MM.1S (cell line): ENCODE measurements around the gene TTLL11.

Experiments used
- DNase-seq: peaks from one replicate; pipeline ENCODE4 v3.0.0-alpha.2; 2015
- H2AFZ ChIP-seq: fragments of 300-600 bp; sonication (generic); 2 replicates; pipeline ENCODE4 v1.6.0; 2016; ENCODE audit warnings: antibody characterized with exemption, low read length
- H3F3A ChIP-seq: fragments of 300-600 bp; sonication (generic); 2 replicates; pipeline ENCODE4 v1.6.1; 2016; ENCODE audit warnings: mild to moderate bottlenecking, antibody characterized with exemption, low read length, moderate library complexity, mixed read lengths; ENCODE audit not compliant: insufficient read depth
- H3K27ac ChIP-seq: fragments of 300-600 bp; sonication (generic); 2 replicates; pipeline ENCODE4 v1.5.1; 2016; ENCODE audit warnings: mild to moderate bottlenecking, low read length
- H3K27me3 ChIP-seq: fragments of 300-600 bp; sonication (generic); replicated peaks from 2 replicates; pipeline ENCODE4 v1.6.0; 2016; ENCODE audit warnings: low read length; ENCODE audit not compliant: insufficient read depth
- H3K36me3 ChIP-seq: fragments of 300-600 bp; sonication (generic); replicated peaks from 2 replicates; pipeline ENCODE4 v1.6.1; 2016; ENCODE audit warnings: mild to moderate bottlenecking, low read length, mixed read lengths; ENCODE audit not compliant: insufficient read depth
- H3K4me1 ChIP-seq: fragments of 300-600 bp; sonication (generic); 2 replicates; pipeline ENCODE4 v1.6.1; 2016; ENCODE audit warnings: low read length, mixed read lengths
- H3K4me2 ChIP-seq: fragments of 300-600 bp; sonication (generic); 2 replicates; pipeline ENCODE4 v1.6.0; 2016; ENCODE audit warnings: low read depth, low read length
- H3K4me3 ChIP-seq: fragments of 300-600 bp; sonication (generic); 2 replicates; pipeline ENCODE4 v1.5.1; 2016; ENCODE audit warnings: low read length, mixed read lengths
- H3K79me2 ChIP-seq: fragments of 300-600 bp; sonication (generic); 2 replicates; pipeline ENCODE4 v1.6.1; 2016; ENCODE audit warnings: mixed run types, low read length, mixed read lengths
- H3K9ac ChIP-seq: fragments of 300-600 bp; sonication (generic); 2 replicates; pipeline ENCODE4 v1.6.1; 2016; ENCODE audit warnings: low read length, mixed read lengths
- H3K9me2 ChIP-seq: fragments of 300-600 bp; sonication (generic); replicated peaks from 2 replicates; pipeline ENCODE4 v1.6.1; 2016; ENCODE audit warnings: mild to moderate bottlenecking, low read length, mixed read lengths; ENCODE audit not compliant: insufficient read depth
- H3K9me3 ChIP-seq: fragments of 300-600 bp; sonication (generic); replicated peaks from 2 replicates; pipeline ENCODE4 v1.6.1; 2016; ENCODE audit warnings: mild to moderate bottlenecking, low read length, mixed read lengths; ENCODE audit not compliant: insufficient read depth
- H4K20me1 ChIP-seq: fragments of 300-600 bp; sonication (generic); 2 replicates; pipeline ENCODE4 v1.6.1; 2016; ENCODE audit warnings: mild to moderate bottlenecking, low read length, moderate library complexity, mixed read lengths; ENCODE audit not compliant: insufficient read depth
- EZH2 ChIP-seq: fragments of 300-600 bp; sonication (generic); optimal IDR thresholded peaks from 2 replicates; pipeline ENCODE3; 2017; ENCODE audit warnings: low read depth, mild to moderate bottlenecking, antibody characterized with exemption, low read length, mixed read lengths
- EZH2phosphoT487 ChIP-seq: fragments of 300-600 bp; sonication (generic); IDR thresholded peaks from 2 replicates; pipeline ENCODE4 v1.6.1; 2018; ENCODE audit warnings: antibody characterized with exemption, low read length
- TF ChIP-seq, protein P1 (sequence below): fragments of 300-600 bp; sonication (generic); IDR thresholded peaks from 2 replicates; pipeline ENCODE4 v1.5.1; 2016; ENCODE audit warnings: antibody characterized with exemption, low read length, mixed read lengths

The TTLL11 gene

DNA sequence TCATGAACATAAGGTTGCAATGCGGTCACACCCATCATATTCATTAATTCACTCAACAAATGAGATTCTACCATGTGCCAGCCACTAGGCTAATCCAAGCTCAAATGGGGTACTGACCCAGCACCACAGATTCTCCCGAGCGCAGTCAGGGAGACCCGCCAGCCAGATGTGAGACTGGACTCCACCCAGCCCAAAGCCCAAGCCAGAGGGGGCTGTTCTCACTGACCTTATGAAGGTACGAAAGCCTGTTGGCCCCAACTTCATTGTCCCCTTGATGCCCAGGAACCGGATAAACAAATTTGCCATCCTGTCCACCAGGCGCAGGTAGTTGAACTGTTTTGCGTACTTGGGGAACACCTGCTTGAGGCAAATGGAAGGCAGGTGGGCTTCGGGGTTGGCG, 222.8 kb downstream of the TTLL11 start:
- H3K79me2 ChIP-seq: no peaks in the 10 kb centered on the region
- no peak overlapping the region for H3K4me3 ChIP-seq
- TF ChIP-seq EZH2phosphoT487 (no peak), EZH2 (no peak)
- TF ChIP-seq, protein P1, sequence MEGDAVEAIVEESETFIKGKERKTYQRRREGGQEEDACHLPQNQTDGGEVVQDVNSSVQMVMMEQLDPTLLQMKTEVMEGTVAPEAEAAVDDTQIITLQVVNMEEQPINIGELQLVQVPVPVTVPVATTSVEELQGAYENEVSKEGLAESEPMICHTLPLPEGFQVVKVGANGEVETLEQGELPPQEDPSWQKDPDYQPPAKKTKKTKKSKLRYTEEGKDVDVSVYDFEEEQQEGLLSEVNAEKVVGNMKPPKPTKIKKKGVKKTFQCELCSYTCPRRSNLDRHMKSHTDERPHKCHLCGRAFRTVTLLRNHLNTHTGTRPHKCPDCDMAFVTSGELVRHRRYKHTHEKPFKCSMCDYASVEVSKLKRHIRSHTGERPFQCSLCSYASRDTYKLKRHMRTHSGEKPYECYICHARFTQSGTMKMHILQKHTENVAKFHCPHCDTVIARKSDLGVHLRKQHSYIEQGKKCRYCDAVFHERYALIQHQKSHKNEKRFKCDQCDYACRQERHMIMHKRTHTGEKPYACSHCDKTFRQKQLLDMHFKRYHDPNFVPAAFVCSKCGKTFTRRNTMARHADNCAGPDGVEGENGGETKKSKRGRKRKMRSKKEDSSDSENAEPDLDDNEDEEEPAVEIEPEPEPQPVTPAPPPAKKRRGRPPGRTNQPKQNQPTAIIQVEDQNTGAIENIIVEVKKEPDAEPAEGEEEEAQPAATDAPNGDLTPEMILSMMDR: no peak
- no peaks in the 10 kb centered on the region for H3K9me3 ChIP-seq
- no peaks in the 10 kb centered on the region for H3K4me1 ChIP-seq
- no peak overlapping the region for H3K9ac ChIP-seq
- H3K36me3 ChIP-seq: no peaks in the 10 kb centered on the region
- H4K20me1 ChIP-seq: no peaks in the 10 kb centered on the region
- no peaks in the 10 kb centered on the region for H3F3A ChIP-seq
- H3K4me2 ChIP-seq: no peak overlapping the region
- no peaks in the 10 kb centered on the region for H3K27me3 ChIP-seq
- no peaks in the 10 kb centered on the region for H3K9me2 ChIP-seq
- no peak overlapping the region for H3K27ac ChIP-seq
- no peak overlapping the region for H2AFZ ChIP-seq
- no peak for DNase-seq

DNA sequence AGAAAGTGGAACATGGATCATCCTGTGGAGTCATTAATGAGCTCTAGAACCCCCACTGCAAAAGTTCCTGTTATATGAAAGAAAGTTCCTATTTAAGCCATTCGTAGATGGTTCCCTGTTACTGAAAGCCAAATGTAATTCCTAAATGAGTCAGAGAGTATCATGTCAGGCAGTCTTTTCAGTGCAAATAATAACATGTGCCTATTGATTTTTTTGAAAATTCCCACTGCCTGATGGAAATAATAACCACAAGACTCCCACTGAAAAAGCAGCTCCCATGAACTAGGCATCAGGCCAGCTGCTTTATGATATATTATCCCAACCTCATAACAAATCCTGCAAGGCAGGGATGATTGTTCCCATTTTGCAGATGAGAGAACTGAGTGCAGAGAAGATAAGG, 224.5 kb downstream of the TTLL11 start:
- Histone ChIP-seq H3K36me3 (no peaks in the 10 kb centered on the region), H3K4me2 (no peak overlapping the region), H3K9me2 (no peaks in the 10 kb centered on the region), H3K9ac (no peak overlapping the region), H3K79me2 (no peaks in the 10 kb centered on the region), H4K20me1 (no peaks in the 10 kb centered on the region), H2AFZ (no peak overlapping the region), H3K27me3 (no peaks in the 10 kb centered on the region), H3K4me3 (no peak overlapping the region), H3K27ac (no peak overlapping the region), H3K4me1 (no peaks in the 10 kb centered on the region), H3K9me3 (no peaks in the 10 kb centered on the region), H3F3A (no peaks in the 10 kb centered on the region)
- no peak for DNase-seq
- TF ChIP-seq EZH2phosphoT487 (no peak), EZH2 (no peak)
- TF ChIP-seq, protein P1: no peak

DNA sequence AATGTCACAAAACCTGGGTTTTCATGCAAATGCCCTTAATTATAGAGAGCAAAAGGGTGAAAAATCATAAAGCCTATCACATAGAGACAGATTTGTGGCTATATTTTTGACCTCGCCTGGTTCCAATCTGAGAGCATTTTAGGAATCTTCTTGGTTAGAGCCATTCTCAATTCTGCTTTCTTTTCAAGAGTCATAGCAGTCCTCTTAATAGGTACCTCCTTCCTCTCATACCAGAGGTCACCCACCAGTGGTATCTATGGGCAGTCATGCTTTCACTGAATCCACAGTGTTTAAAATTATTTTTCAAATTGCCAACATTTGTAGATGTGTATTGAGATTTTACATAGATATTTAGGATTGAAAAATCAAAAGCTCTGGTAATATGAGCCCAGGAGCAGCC, 226.2 kb downstream of the TTLL11 start:
- Histone ChIP-seq H3K4me3 (no peak overlapping the region), H3F3A (no peaks in the 10 kb centered on the region), H3K27ac (no peak overlapping the region), H4K20me1 (no peaks in the 10 kb centered on the region), H3K4me1 (no peaks in the 10 kb centered on the region), H3K79me2 (no peaks in the 10 kb centered on the region), H3K4me2 (no peak overlapping the region), H3K9me2 (no peaks in the 10 kb centered on the region), H3K36me3 (no peaks in the 10 kb centered on the region), H3K9me3 (no peaks in the 10 kb centered on the region), H3K9ac (no peak overlapping the region), H2AFZ (no peak overlapping the region), H3K27me3 (no peaks in the 10 kb centered on the region)
- no peak for DNase-seq
- TF ChIP-seq EZH2 (no peak), EZH2phosphoT487 (no peak)
- TF ChIP-seq, protein P1: no peak
